Activated CD4-positive, alpha-beta memory T cell treated with anti-CD3 and anti-CD28 coated beads, Interleukin-2, amount 10 ng/mL, durations not matched to agents 7 days and 5 days (primary cell): ENCODE measurements around the gene LIX1. TPM values are rescaled to one million over a fixed set of nuclear protein-coding genes. Genes with fewer than 3 reads are reported as not detected.
"Not testable (repeated sequence)": the region's sequence is repeated elsewhere in the genome, so short reads cannot be mapped to it uniquely, and the experiment has no call there.

Experiments used
- CTCF ChIA-PET: fragments of 350-600 bp; sonication (Branson Sonifier 250); formaldehyde crosslinking; loops from one replicate; lab custom pipeline; 2021; ENCODE audit warnings: antibody characterized with exemption, inconsistent platforms; lab: Charles Lee
- POLR2A ChIA-PET: fragments of 350-600 bp; sonication (Branson Sonifier 250); formaldehyde crosslinking; loops from one replicate; lab custom pipeline; 2021; ENCODE audit warnings: antibody characterized with exemption; lab: Charles Lee
- DNase-seq: peaks from one replicate; pipeline ENCODE4 v3.0.0-alpha.2; 2020
- H3K27ac Mint-ChIP-seq: one replicate; pipeline ENCODE4 v1.8.0; 2021; ENCODE audit warnings: mild to moderate bottlenecking, mixed read lengths
- H3K27me3 Mint-ChIP-seq: one replicate; pipeline ENCODE4 v1.8.0; 2021; ENCODE audit warnings: mixed read lengths
- H3K36me3 Mint-ChIP-seq: one replicate; pipeline ENCODE4 v1.8.0; 2021; ENCODE audit warnings: low read depth, mixed read lengths
- H3K4me1 Mint-ChIP-seq: one replicate; pipeline ENCODE4 v1.8.0; 2021; ENCODE audit warnings: mixed read lengths
- H3K4me3 Mint-ChIP-seq: one replicate; pipeline ENCODE4 v1.8.0; 2021; ENCODE audit warnings: mild to moderate bottlenecking, mixed read lengths
- H3K9me3 Mint-ChIP-seq: one replicate; pipeline ENCODE4 v1.8.0; 2021; ENCODE audit warnings: mixed read lengths
- total RNA-seq, 2 experiments: library from RNA; stranded (reverse); gene quantifications; one replicate each; pipeline ENCODE4 v1.2.3, GENCODE V29; 2021

The LIX1 gene
- total RNA-seq, result not detected

DNA sequence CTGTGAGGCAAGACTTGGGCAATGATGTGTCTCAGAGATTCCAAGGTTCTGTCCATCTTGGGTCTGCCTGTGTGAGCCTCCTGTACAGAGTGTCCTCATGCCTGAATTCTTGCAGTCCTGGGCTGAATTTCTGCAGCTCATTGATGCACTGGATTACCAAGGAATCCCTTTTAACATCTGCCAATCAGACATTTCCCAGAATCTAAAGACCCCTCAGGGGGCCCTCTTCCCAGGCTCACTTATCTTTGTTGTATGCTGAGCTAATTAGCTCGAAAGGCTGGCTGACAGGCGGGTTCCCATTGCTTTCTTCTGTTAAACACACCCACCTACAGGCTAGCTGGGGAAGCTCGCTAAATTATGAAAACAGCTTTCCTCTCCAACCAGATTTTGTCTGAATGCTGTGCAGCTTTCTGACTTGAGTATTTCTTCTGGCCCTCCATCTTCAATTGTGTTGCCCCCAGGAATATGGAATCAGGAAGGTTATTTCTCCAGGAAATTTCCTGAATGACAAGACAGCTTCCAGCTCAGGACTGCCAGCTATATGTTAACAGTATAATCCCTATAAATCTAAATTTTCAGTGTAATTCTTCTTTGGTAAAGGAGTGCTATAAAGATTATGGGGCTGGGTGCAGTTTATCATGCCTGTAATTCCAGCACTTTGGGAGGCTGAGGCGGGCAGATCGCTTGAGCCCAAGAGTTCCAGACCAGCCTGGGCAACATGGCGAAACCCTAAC is at the start of gene LIX1:
Gene LIX1 (minus strand): TSS at position 91 of the 734 bp plus-strand sequence. CDS start 35 bp downstream, at position 56.
- H3K36me3 Mint-ChIP-seq, result no peaks in the 10 kb centered on the region
- no peak within 1 kb of the TSS for H3K4me3 Mint-ChIP-seq
- H3K9me3 Mint-ChIP-seq, result no peaks in the 10 kb centered on the region
- no peak within 1 kb of the TSS for H3K27ac Mint-ChIP-seq
- ChIA-PET CTCF (interaction anchor here (0.7 to 5.0 kb wide), 29 partner anchors 9 to 528 kb away, joined by 3 to 49 read pairs (median 4); partner anchors contain the start of genes ERAP1, ERAP2 and LNPEP), POLR2A (interaction anchor here (0.8 kb wide), 1 partner anchor 274 kb away, joined by 3 read pairs; no protein-coding TSS in a partner anchor)
- H3K27me3 Mint-ChIP-seq, result peaks cover 19% of the 10 kb centered on the region
- H3K4me1 Mint-ChIP-seq, result no peaks in the 10 kb centered on the region
- peak; percentile 37 for DNase-seq

GRCh38 chr5:97191893-97192292 is 49.5 kb upstream of the LIX1 start:
- Mint-ChIP-seq H3K4me3 (no peak overlapping the region), H3K4me1 (peaks cover 6% of the 10 kb centered on the region), H3K9me3 (peaks cover 9% of the 10 kb centered on the region), H3K27me3 (peaks cover 12% of the 10 kb centered on the region), H3K36me3 (no peaks in the 10 kb centered on the region), H3K27ac (no peak overlapping the region)
- ChIA-PET POLR2A (no interaction called here), CTCF (interaction anchor here (0.7 kb wide), 1 partner anchor 1577 kb away, joined by 3 read pairs; no protein-coding TSS in a partner anchor)
- DNase-seq, result no peak

DNA sequence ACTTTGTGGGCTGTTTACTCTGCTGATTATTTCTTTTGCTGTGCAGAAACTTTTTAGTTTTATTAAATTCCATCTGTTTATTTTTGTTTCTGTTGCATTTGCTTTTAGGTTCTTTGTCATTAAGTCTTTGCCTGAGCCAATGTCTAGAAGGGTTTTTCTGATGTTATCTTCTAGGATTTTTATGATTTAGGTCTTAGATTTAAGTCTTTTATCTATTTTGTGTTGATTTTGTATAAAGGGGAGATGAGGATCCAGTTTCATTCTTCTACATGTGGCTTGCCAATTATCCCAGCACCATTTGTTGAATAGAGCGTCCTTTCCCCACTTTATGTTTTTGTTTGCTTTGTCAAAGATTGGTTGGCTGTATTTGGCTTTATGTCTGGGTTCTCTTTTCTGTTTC is 47.1 kb upstream of the LIX1 start:
- H3K4me1 Mint-ChIP-seq, H3K9me3 Mint-ChIP-seq, H3K36me3 Mint-ChIP-seq, DNase-seq, POLR2A ChIA-PET, CTCF ChIA-PET, H3K4me3 Mint-ChIP-seq, H3K27ac Mint-ChIP-seq: not testable (repeated sequence)
- peaks cover 17% of the 10 kb centered on the region for H3K27me3 Mint-ChIP-seq

- H3K27me3 Mint-ChIP-seq, result peaks cover 6% of the 10 kb centered on the region
- DNase-seq, result no peak
- peak overlapping the region; percentile 96 for H3K27ac Mint-ChIP-seq
- POLR2A ChIA-PET, result interaction anchor here (0.8 to 1.7 kb wide), 3 partner anchors 16 to 376 kb away, joined by 4 to 10 read pairs (median 5); partner anchors contain the start of genes ERAP1 and ERAP2
- H3K9me3 Mint-ChIP-seq, result peaks cover 3% of the 10 kb centered on the region
- H3K4me1 Mint-ChIP-seq, result peaks cover 32% of the 10 kb centered on the region
- H3K4me3 Mint-ChIP-seq, result peak overlapping the region; percentile 90
- peaks cover 20% of the 10 kb centered on the region for H3K36me3 Mint-ChIP-seq
- CTCF ChIA-PET, result interaction anchor here (1.1 to 2.2 kb wide), 2 partner anchors 21 to 314 kb away, joined by 3 to 6 read pairs; no protein-coding TSS in a partner anchor
Measured at GRCh38 chr5:97183930-97184213, 41.5 kb upstream of the LIX1 start.

DNA sequence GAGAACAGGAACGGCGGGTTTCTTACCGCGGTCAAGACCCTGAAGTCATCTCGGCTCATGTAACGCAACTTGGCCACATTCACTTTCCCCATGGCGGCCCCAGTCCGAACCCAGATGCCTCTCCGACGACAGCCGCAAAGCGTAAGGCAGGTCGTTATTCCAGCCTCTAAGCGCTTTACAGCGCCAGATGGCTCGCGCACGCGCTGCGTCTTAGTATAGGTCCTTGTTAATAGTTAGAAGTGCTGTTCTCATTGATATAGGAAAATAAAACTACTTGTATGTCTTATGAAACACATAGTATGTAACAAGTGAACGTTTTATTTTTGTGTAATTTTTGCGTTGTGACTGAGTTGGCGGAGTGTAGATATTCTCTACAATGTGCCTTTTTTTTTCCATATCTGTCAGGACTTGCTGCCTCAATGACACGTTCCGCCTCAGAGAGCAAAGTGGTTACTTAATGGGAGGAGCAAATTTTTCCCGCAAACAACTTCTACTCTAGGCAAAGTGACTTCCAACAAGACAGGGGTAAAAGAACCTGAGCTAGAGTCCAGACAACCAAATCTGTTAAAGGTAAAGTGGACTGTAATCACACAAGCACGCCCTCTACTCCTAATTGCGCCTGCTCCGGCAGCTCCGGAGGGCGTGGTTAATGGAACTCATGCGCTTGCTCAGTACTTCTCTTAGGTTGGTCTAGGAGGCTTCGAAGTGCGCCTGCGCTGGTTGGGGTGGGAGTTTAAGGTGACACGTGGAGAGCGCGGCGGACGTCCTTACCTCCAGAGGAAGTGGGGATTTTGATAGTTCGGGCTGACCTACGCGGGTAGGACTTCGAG is 40.9 kb upstream of the LIX1 start, which contains the start of gene RIOK2:
Gene RIOK2 (minus strand): TSS at position 148 of the 830 bp plus-strand sequence. CDS start 56 bp downstream, at position 92.
- ChIA-PET POLR2A (interaction anchor here (0.8 to 1.7 kb wide), 5 partner anchors 15 to 376 kb away, joined by 4 to 10 read pairs (median 5); partner anchors contain the start of genes ERAP1 and ERAP2), CTCF (interaction anchor here (1.1 to 2.5 kb wide), 5 partner anchors 15 to 314 kb away, joined by 3 to 7 read pairs (median 4); no protein-coding TSS in a partner anchor)
- peak within 1 kb of the TSS; percentile 96 for H3K27ac Mint-ChIP-seq
- peaks cover 3% of the 10 kb centered on the region for H3K9me3 Mint-ChIP-seq
- peak within 1 kb of the TSS; percentile 90 for H3K4me3 Mint-ChIP-seq
- peaks cover 34% of the 10 kb centered on the region for H3K4me1 Mint-ChIP-seq
- peak; percentile 93 for DNase-seq
- H3K36me3 Mint-ChIP-seq, result peaks cover 25% of the 10 kb centered on the region
- H3K27me3 Mint-ChIP-seq, result peaks cover 6% of the 10 kb centered on the region

DNA sequence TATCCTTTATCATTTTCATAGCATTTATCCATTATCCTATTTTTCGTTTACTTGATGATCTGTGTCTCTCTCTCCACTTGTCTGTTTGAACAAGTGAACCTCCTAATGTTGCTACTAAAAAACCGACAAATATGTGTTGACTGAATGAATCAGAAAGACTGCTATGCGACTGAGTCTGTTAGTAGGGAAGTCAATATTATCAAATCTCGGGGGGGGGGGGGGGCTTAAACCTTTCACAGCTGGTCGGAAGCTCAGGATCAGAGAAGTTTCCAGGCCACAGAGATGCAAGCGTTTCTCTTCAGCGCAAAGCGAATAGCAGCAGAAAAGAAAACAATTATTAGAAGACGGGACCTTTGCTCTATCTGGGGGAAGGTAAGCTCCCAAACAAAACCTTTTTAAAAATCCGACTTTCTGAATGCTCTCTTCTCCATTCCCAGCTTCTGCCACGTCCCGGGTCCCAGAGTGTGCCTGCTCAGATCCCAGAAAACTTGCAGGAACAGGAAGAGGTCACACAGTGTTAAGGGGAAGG is 40.2 kb upstream of the LIX1 start:
- peaks cover 34% of the 10 kb centered on the region for H3K4me1 Mint-ChIP-seq
- DNase-seq, result no peak
- CTCF ChIA-PET, result interaction anchor here (1.3 to 2.5 kb wide), 4 partner anchors 15 to 313 kb away, joined by 3 to 7 read pairs (median 5); no protein-coding TSS in a partner anchor
- H3K27ac Mint-ChIP-seq, result peak overlapping the region; percentile 96
- H3K4me3 Mint-ChIP-seq, result peak overlapping the region; percentile 90
- POLR2A ChIA-PET, result interaction anchor here (1.1 to 1.7 kb wide), 4 partner anchors 15 to 375 kb away, joined by 3 to 10 read pairs (median 7); partner anchors contain the start of genes ERAP1 and ERAP2
- peaks cover 5% of the 10 kb centered on the region for H3K27me3 Mint-ChIP-seq
- peaks cover 3% of the 10 kb centered on the region for H3K9me3 Mint-ChIP-seq
- peaks cover 30% of the 10 kb centered on the region for H3K36me3 Mint-ChIP-seq

- Mint-ChIP-seq H3K4me3 (peak overlapping the region; percentile 90), H3K27me3 (peaks cover 5% of the 10 kb centered on the region), H3K36me3 (peaks cover 35% of the 10 kb centered on the region), H3K27ac (peak overlapping the region; percentile 96), H3K9me3 (peaks cover 3% of the 10 kb centered on the region), H3K4me1 (peaks cover 34% of the 10 kb centered on the region)
- DNase-seq, result no peak
- CTCF ChIA-PET, result interaction anchor here (0.7 to 2.5 kb wide), 6 partner anchors 14 to 528 kb away, joined by 3 to 7 read pairs (median 4); no protein-coding TSS in a partner anchor
- POLR2A ChIA-PET, result interaction anchor here (1.1 to 1.7 kb wide), 4 partner anchors 14 to 374 kb away, joined by 3 to 10 read pairs (median 7); partner anchors contain the start of genes ERAP1 and ERAP2
Measured at GRCh38 chr5:97181856-97182545, 39.6 kb upstream of the LIX1 start.

- CTCF ChIA-PET, H3K27me3 Mint-ChIP-seq, DNase-seq, H3K9me3 Mint-ChIP-seq, H3K27ac Mint-ChIP-seq, H3K4me3 Mint-ChIP-seq: not testable (repeated sequence)
- POLR2A ChIA-PET, result interaction anchor here (0.7 kb wide), 1 partner anchor 298 kb away, joined by 3 read pairs; no protein-coding TSS in a partner anchor
- peaks cover 31% of the 10 kb centered on the region for H3K4me1 Mint-ChIP-seq
- H3K36me3 Mint-ChIP-seq, result peaks cover 51% of the 10 kb centered on the region
Measured at GRCh38 chr5:97179457-97179856, 37.0 kb upstream of the LIX1 start.

DNA sequence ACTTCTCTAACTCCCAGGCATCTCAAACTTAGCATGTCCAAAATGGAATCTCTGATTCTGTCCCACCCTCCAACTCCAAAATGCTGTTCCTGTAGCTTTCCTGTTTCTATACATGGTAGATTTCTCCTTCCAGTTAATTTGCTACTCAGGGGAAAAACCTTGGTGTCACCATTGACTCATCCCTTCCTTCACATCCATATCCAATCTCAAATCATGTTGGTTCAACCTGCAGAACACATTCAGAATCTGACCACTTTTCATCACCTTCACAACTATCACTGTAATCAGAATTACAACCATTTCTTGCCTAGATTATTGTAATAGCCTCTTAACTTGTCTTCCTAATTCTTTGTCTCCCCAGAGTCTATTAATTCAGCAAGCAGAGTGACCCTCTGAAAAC is 29.8 kb upstream of the LIX1 start:
- no peak for DNase-seq
- H3K4me1 Mint-ChIP-seq, result peaks cover 7% of the 10 kb centered on the region
- no peak overlapping the region for H3K4me3 Mint-ChIP-seq
- no peaks in the 10 kb centered on the region for H3K9me3 Mint-ChIP-seq
- no peaks in the 10 kb centered on the region for H3K27me3 Mint-ChIP-seq
- H3K36me3 Mint-ChIP-seq, result peaks cover 57% of the 10 kb centered on the region
- no peak overlapping the region for H3K27ac Mint-ChIP-seq
- POLR2A ChIA-PET, result no interaction called here
- CTCF ChIA-PET, result no interaction called here

DNA sequence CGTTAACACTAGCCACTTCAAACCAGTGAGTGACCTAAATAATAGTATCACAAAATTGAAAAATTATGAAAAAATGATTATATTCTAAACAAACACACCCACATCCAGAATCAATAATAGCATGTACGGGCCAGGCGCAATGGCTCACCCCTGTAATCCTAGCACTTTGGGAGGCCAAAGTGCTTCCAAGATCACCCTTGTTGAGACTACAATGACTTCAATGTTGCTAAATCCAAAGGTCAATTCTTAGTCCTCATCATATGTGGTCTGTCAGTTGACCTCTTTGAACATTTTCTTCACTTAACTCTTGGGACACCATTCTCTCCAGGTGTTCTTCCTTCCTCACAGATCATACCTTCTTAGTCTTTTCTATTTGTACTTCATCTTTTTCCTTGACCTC is 29.3 kb upstream of the LIX1 start:
- H3K27me3 Mint-ChIP-seq, result no peaks in the 10 kb centered on the region
- no peak overlapping the region for H3K27ac Mint-ChIP-seq
- peaks cover 10% of the 10 kb centered on the region for H3K4me1 Mint-ChIP-seq
- H3K36me3 Mint-ChIP-seq, result peaks cover 55% of the 10 kb centered on the region
- DNase-seq, result no peak
- ChIA-PET CTCF (no interaction called here), POLR2A (no interaction called here)
- H3K9me3 Mint-ChIP-seq, result no peaks in the 10 kb centered on the region
- no peak overlapping the region for H3K4me3 Mint-ChIP-seq

- peak overlapping the region; percentile 51 for H3K4me3 Mint-ChIP-seq
- CTCF ChIA-PET, result interaction anchor here (0.6 to 3.1 kb wide), 5 partner anchors 13 to 415 kb away, joined by 3 to 19 read pairs (median 4); partner anchors contain the start of gene RIOK2
- peaks cover 50% of the 10 kb centered on the region for H3K36me3 Mint-ChIP-seq
- H3K27me3 Mint-ChIP-seq, result no peaks in the 10 kb centered on the region
- H3K9me3 Mint-ChIP-seq, result no peaks in the 10 kb centered on the region
- H3K27ac Mint-ChIP-seq, result peak overlapping the region; percentile 73
- peaks cover 28% of the 10 kb centered on the region for H3K4me1 Mint-ChIP-seq
- POLR2A ChIA-PET, result interaction anchor here (1.0 to 1.7 kb wide), 4 partner anchors 15 to 359 kb away, joined by 3 to 5 read pairs (median 4); partner anchors contain the start of gene ERAP2
- no peak for DNase-seq
Measured at GRCh38 chr5:97167435-97167834, 25.0 kb upstream of the LIX1 start.
